C4-2B (cell line): Measurements from ENCODE around the gene ANKRD1.

Source experiments
- CTCF ChIP-seq: fragments of 450-650 bp; conservative IDR thresholded peaks from 2 replicates; pipeline ENCODE4 v1.5.1; 2017; ENCODE audit warnings: mild to moderate bottlenecking
- ZFX ChIP-seq: fragments of 450-650 bp; IDR thresholded peaks from 2 replicates; pipeline ENCODE4 v1.6.1; 2017

- TF ChIP-seq CTCF, result no peak
- TF ChIP-seq ZFX, result no peak
Measured at GRCh38 chr10:90893190-90893589, 27.7 kb downstream of the ANKRD1 start.
